Stomach (tissue), 4 donors: Measurements from ENCODE around the gene PLPPR1.

Source experiments
- EP300 ChIP-seq: sonication (generic); formaldehyde crosslinking; IDR thresholded peaks from one replicate; pipeline ENCODE4 v1.6.1; 2017; ENCODE audit warnings: antibody characterized with exemption
- POLR2A ChIP-seq, 4 donors: fragments of 450-650 bp; IDR thresholded peaks; one replicate each; pipeline ENCODE4 v1.6.1; 2016; ENCODE audit warnings: antibody characterized with exemption in 4 of 4, control low read depth in 2 of 4, mild to moderate bottlenecking in 1 of 4, moderate library complexity in 1 of 4

- TF ChIP-seq POLR2A (IDR thresholded peaks at IDR 0.05), result no peak
- TF ChIP-seq EP300, result no peak
Measured at GRCh38 chr9:101271102-101271501, 242.6 kb downstream of the PLPPR1 start.
